Hepatocyte (in vitro differentiated cells): ENCODE results near the gene DCUN1D1.

Source experiments
- CTCF ChIP-seq: fragments of 200-600 bp; sonication (generic); IDR thresholded peaks from 2 replicates; pipeline ENCODE4 v1.5.1; 2016; ENCODE audit warnings: antibody characterized with exemption, mild to moderate bottlenecking; ENCODE audit not compliant: poor library complexity
- EZH2phosphoT487 ChIP-seq: fragments of 200-600 bp; sonication (generic); IDR thresholded peaks from one replicate; pipeline ENCODE4 v1.6.1; 2018; ENCODE audit warnings: antibody characterized with exemption, mild to moderate bottlenecking, low read depth, moderate library complexity; ENCODE audit not compliant: unreplicated experiment, severe bottlenecking

DNA sequence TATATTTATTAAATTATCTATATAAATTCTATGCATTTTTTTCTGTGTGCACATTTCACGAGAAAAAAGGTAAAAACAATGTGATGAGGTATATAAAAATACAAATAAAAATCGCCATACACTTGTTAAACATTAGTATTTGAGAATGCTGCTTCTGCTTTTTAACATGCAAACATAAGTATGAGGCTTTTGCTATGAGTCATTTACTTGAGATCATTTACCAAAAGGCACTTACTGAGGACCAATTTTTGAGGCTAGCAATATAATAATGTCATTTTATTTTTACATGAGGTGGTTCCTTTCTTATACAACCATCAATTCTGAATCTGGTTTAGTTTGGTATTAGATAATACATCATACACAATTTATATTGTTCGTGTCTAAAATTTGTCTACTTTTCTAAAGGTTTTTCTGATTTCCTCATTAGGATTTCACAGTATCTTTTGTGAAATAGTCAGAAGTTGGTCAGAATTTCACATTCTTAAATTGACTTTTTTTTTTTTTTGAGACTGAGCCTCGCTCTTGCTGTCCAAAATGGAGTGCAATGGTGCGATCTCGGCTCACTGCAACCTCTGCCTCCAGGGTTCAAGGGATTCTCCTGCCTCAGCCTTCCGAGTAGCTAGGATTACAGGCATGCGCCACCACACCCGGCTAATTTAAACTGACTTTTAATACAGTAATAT lies 25.6 kb downstream of the DCUN1D1 start:
- TF ChIP-seq EZH2phosphoT487 (no peak), CTCF (no peak)
